Measurements from ENCODE around the gene AP5Z1.

DNA sequence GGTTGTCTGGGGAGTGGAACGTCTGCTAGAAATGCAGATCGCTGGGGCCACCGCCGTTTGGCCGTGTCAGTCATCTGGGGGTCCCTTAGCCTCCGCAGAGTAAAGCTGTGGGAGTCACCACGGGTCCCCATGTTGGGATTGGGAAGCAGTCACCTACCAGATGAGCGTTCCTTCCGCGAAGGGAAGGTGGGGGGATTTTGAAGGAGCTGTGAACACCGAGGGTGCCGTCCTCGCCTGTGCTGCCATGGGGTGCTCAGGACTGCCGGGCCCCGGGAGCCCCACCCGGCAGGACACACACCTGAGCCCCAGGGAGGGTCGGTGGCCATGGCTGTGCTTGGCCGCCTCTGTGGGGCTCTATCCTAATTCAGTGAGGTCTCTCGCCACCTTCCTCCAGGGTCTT, 46.2 kb upstream of the AP5Z1 start:
- TF ChIP-seq, protein P1, sequence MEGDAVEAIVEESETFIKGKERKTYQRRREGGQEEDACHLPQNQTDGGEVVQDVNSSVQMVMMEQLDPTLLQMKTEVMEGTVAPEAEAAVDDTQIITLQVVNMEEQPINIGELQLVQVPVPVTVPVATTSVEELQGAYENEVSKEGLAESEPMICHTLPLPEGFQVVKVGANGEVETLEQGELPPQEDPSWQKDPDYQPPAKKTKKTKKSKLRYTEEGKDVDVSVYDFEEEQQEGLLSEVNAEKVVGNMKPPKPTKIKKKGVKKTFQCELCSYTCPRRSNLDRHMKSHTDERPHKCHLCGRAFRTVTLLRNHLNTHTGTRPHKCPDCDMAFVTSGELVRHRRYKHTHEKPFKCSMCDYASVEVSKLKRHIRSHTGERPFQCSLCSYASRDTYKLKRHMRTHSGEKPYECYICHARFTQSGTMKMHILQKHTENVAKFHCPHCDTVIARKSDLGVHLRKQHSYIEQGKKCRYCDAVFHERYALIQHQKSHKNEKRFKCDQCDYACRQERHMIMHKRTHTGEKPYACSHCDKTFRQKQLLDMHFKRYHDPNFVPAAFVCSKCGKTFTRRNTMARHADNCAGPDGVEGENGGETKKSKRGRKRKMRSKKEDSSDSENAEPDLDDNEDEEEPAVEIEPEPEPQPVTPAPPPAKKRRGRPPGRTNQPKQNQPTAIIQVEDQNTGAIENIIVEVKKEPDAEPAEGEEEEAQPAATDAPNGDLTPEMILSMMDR (IDR thresholded peaks at IDR 0.05): no peak
- TF ChIP-seq EZH2 (IDR thresholded peaks at IDR 0.05; ENCODE audit: borderline replicate concordance, insufficient read depth, low read depth, low read length, poor library complexity, severe bottlenecking): no peak

Measured in B cell (primary cell).